HepG2 (cell line): Measurements from ENCODE around the gene CTTNBP2NL. TPM values are rescaled to one million over a fixed set of nuclear protein-coding genes. Genes with fewer than 3 reads are reported as not detected.

Source experiments
- ATAC-seq: fragments of 200-7000 bp; cut with Tn5 transposase; 3 replicates; pipeline ENCODE4 v1.9.1; 2020; ENCODE audit warnings: mild to moderate bottlenecking, moderate library complexity
- BruUV-seq: library from RNA; stranded (reverse); fragments of 400-500 nt; replicated peaks from 2 replicates; lab custom pipeline; 2021; lab: Mats Ljungman, UMichigan
- CTCF ChIA-PET: fragments of 300-600 bp; formaldehyde crosslinking; extraction: SDS; loops from one replicate; lab custom pipeline; 2021; ENCODE audit warnings: low total read pairs, inconsistent platforms, low intra/inter-chr PET ratio; lab: Yijun Ruan, JAX
- POLR2A ChIA-PET: fragments of 350-600 bp; sonication (Branson Sonifier 250); formaldehyde crosslinking; loops from one replicate; lab custom pipeline; 2020; ENCODE audit warnings: antibody characterized with exemption, inconsistent platforms; lab: Yijun Ruan, JAX
- DNase-seq: peaks from one replicate; pipeline ENCODE4 v3.0.0-alpha.2; 2015; ENCODE audit warnings: low spot score
- FAIRE-seq: peaks from 3 replicates; lab custom pipeline; 2011; peaks lifted over from hg19 to GRCh38; lab: Jason Lieb, UNC
- H2AFZ ChIP-seq: one replicate; pipeline ENCODE4 v1.6.1; 2011; ENCODE audit warnings: low read length, inconsistent platforms
- H3K27ac ChIP-seq: fragments of 300-600 bp; 3 replicates; pipeline ENCODE4 v1.8.0; 2011; ENCODE audit warnings: mixed run types, mild to moderate bottlenecking, mixed read lengths, low read length, inconsistent platforms; ENCODE audit not compliant: insufficient read depth; ENCODE audit errors: extremely low read length
- H3K27me3 ChIP-seq, 2 experiments: fragments of 200-600 bp in 1 of 2; 2 replicates in 1 of 2; 3 replicates in 1 of 2; pipeline versions ENCODE4 v1.6.0 to v1.8.0; 2011; ENCODE audit warnings: low read length in 2 of 2, mild to moderate bottlenecking in 2 of 2, moderate library complexity in 2 of 2, inconsistent platforms in 1 of 2; ENCODE audit not compliant: insufficient read depth in 2 of 2, control insufficient read depth in 1 of 2
- H3K36me3 ChIP-seq, 2 experiments: fragments of 200-600 bp in 1 of 2; replicated peaks in 1 of 2; 2 replicates in 1 of 2; 3 replicates in 1 of 2; pipeline versions ENCODE4 v1.5.1 to v1.8.0; 2011; ENCODE audit warnings: low read length in 2 of 2, inconsistent platforms in 1 of 2; ENCODE audit not compliant: insufficient read depth in 2 of 2, control insufficient read depth in 1 of 2
- H3K4me1 ChIP-seq: 2 replicates; pipeline ENCODE4 v1.5.1; 2012; ENCODE audit warnings: low read length, inconsistent platforms; ENCODE audit not compliant: insufficient read depth
- H3K4me2 ChIP-seq: 2 replicates; pipeline ENCODE4 v1.6.0; 2011; ENCODE audit warnings: low read depth, low read length, inconsistent platforms
- H3K4me3 ChIP-seq, 3 experiments: fragments of 200-600 bp in 1 of 3; sonication (generic), shearing (Covaris generic) in 1 of 3; replicated peaks in 1 of 3; 2 replicates each; pipeline ENCODE4 v1.5.1; 2011 to 2016; ENCODE audit warnings: low read length in 3 of 3, inconsistent platforms in 2 of 3, low read depth in 2 of 3, mild to moderate bottlenecking in 2 of 3, control low read depth in 1 of 3, mixed read lengths in 1 of 3; ENCODE audit not compliant: insufficient read depth in 1 of 3
- H3K79me2 ChIP-seq: one replicate; pipeline ENCODE4 v1.6.1; 2011; ENCODE audit warnings: low read length, inconsistent platforms; ENCODE audit not compliant: insufficient read depth
- H3K9ac ChIP-seq: 2 replicates; pipeline ENCODE4 v1.6.0; 2011; ENCODE audit warnings: mild to moderate bottlenecking, low read depth, low read length, inconsistent platforms; ENCODE audit not compliant: insufficient read depth
- H3K9me3 ChIP-seq: 2 replicates; pipeline ENCODE4 v1.5.1; 2012; ENCODE audit warnings: mild to moderate bottlenecking, low read length
- H4K20me1 ChIP-seq: 2 replicates; pipeline ENCODE4 v1.6.0; 2011; ENCODE audit warnings: inconsistent platforms, mild to moderate bottlenecking, low read length, moderate library complexity; ENCODE audit not compliant: insufficient read depth
- GPBP1L1 ChIP-seq: sonication (generic); formaldehyde crosslinking; IDR thresholded peaks from 2 replicates; pipeline ENCODE4 v1.5.0; 2020; ENCODE audit warnings: mild to moderate bottlenecking, missing genetic modification reagents
- HDAC1 ChIP-seq: sonication (generic); formaldehyde crosslinking; IDR thresholded peaks from 2 replicates; pipeline ENCODE4 v1.5.1; 2020; ENCODE audit warnings: mild to moderate bottlenecking, missing genetic modification reagents
- KLF11 ChIP-seq: IDR thresholded peaks from 2 replicates; pipeline ENCODE4 v1.6.1; 2016; ENCODE audit warnings: missing compliant biosample characterization
- POLR2AphosphoS5 ChIP-seq: IDR thresholded peaks from 2 replicates; pipeline ENCODE4 v1.6.1; 2012; ENCODE audit warnings: low read depth, low read length
- RAD51 ChIP-seq: fragments of 450-650 bp; IDR thresholded peaks from 2 replicates; pipeline ENCODE4 v1.6.1; 2016; ENCODE audit warnings: borderline replicate concordance
- SRSF4 ChIP-seq: fragments of 200-400 bp; formaldehyde crosslinking; IDR thresholded peaks from one replicate; pipeline ENCODE4 v1.6.1; 2018; ENCODE audit warnings: mild to moderate bottlenecking, low read depth, low read length, moderate library complexity; ENCODE audit not compliant: poor library complexity, severe bottlenecking
- YY1 ChIP-seq: IDR thresholded peaks from 2 replicates; pipeline ENCODE4 v1.6.1; 2011; ENCODE audit warnings: low read length, low read depth, moderate library complexity, mild to moderate bottlenecking; ENCODE audit not compliant: insufficient read depth, insufficient replicate concordance
- ZNF3 ChIP-seq: IDR thresholded peaks from 2 replicates; pipeline ENCODE4 v1.7.0; 2017; ENCODE audit warnings: inconsistent platforms
- ZNF33A ChIP-seq: sonication (generic); formaldehyde crosslinking; IDR thresholded peaks from 2 replicates; pipeline ENCODE4 v1.5.1; 2020; ENCODE audit warnings: missing genetic modification reagents, mild to moderate bottlenecking, moderate library complexity, borderline replicate concordance
- ZSCAN20 ChIP-seq: sonication (generic); formaldehyde crosslinking; IDR thresholded peaks from 2 replicates; pipeline ENCODE4 v1.4.0; 2020; ENCODE audit warnings: missing genetic modification reagents, mild to moderate bottlenecking, borderline replicate concordance
- WGBS: methylation state at CpG from one replicate; pipeline ENCODE4 v1.1.6; 2017; ENCODE audit warnings: low lambda C conversion rate; 5-methylcytosine and 5-hydroxymethylcytosine counted together
- in situ Hi-C: cut with HindIII; loops from 2 replicates; pipeline ENCODE4 v1.10.0; 2017; ENCODE audit warnings: low pct_unique_long_range_greater_than_20kb; ENCODE audit not compliant: extremely low pct_ligation_motif_present
- intact Hi-C: fragments of 100-400 bp; cut with micrococcal nuclease; formaldehyde crosslinking; loops from one replicate; pipeline ENCODE4 v1.10.0; 2022; ENCODE audit not compliant: unreplicated experiment
- polyA plus RNA-seq, 8 experiments: library from polyadenylated mRNA; depleted of rRNA in 3 of 8; stranded (reverse) in 7 of 8; unstranded in 1 of 8; fragments of >200 nt; fragmentation: Illumina TruSeq in 4 of 8; extraction: Trizol in 4 of 8; gene quantifications; 2 replicates each; pipeline versions ENCODE4 v1.2.1 to v1.2.3, GENCODE V29; 2011 to 2016; ENCODE audit warnings: low read depth in 4 of 8, missing spikeins in 1 of 8, mixed read lengths in 1 of 8; ENCODE audit not compliant: insufficient read depth in 1 of 8
- total RNA-seq, 5 experiments: library from RNA; depleted of rRNA; stranded (reverse); fragments of >200 nt; fragmentation: Illumina TruSeq; extraction: Trizol; gene quantifications; 2 replicates each; pipeline ENCODE4 v1.2.3, GENCODE V29; 2016; ENCODE audit warnings: low read depth in 1 of 5
- TF ChIP-seq, protein P1 (sequence below): sonication (generic); formaldehyde crosslinking; IDR thresholded peaks from 2 replicates; pipeline ENCODE4 v1.9.0; 2021; ENCODE audit warnings: missing genetic modification reagents, borderline replicate concordance
- TF ChIP-seq, protein P2 (sequence below): sonication (generic); formaldehyde crosslinking; IDR thresholded peaks from 2 replicates; pipeline ENCODE4 v1.8.1; 2023; ENCODE audit warnings: mild to moderate bottlenecking, moderate library complexity, missing genetic modification reagents
- TF ChIP-seq, protein P3 (sequence below): sonication (generic); formaldehyde crosslinking; IDR thresholded peaks from 2 replicates; pipeline ENCODE4 v1.4.0; 2020; ENCODE audit warnings: low read depth, mild to moderate bottlenecking, missing genetic modification reagents

The CTTNBP2NL gene
- total and polyA plus RNA-seq, 2 of the 13 experiments (the other 11 are each of a cell fraction or from before 2014, with no cell fraction given) = 2.1 to 4.1 TPM

DNA sequence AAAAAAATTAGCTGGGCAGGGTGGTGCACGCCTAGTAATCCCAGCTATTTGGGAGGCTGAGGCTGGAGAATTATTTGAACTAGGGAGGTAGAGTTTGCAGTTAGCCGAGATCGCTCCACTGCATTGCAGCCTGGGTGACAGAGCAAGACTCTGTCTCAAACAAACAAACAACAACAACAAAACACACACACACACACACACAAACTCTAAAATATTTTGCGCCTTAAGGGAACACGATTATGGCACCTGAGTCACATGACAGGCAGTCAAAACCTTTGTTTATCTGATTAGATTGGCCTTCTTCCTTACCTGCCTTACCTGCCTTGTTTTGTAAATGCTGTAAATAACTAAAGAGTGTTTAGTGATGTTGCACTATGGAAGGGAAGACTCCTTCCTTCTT, 92.1 kb downstream of the CTTNBP2NL start:
- no peak for ATAC-seq
- BruUV-seq = no TSS peak

DNA sequence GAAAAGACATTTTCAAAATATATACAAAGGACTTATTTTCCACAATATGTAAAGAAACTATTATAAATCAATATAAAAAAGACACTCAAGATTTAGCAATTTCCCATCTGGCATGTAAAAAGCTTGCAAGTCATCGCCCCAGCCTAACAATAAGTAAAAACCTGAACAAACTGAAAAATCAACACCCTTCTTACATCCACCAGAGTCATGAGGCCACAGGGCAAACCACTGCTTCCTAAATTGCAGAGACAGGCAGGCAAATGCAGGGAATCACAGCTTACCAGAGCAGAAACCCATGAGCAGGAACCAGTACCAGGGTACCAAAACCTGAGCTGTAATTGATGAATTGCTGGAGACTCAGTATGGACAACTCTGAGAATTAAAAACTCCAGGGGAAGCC, 96.1 kb downstream of the CTTNBP2NL start:
- 61% methylated on average over 1 of the region's 1 CpG for WGBS
- Histone ChIP-seq H3K9me3 (no peaks in the 10 kb centered on the region), H3K79me2 (no peaks in the 10 kb centered on the region), H3K4me1 (peaks cover 10% of the 10 kb centered on the region), H3K4me2 (no peak overlapping the region), H3K27ac (no peak overlapping the region), H3K36me3 (no peaks in the 10 kb centered on the region), H3K27me3 (no peaks in the 10 kb centered on the region), H3K4me3 (no peak overlapping the region), H2AFZ (no peak overlapping the region), H3K9ac (no peak overlapping the region), H4K20me1 (no peaks in the 10 kb centered on the region)
- no peak for DNase-seq
- no TSS peak for BruUV-seq
- ChIA-PET POLR2A (no interaction called here), CTCF (no interaction called here)
- ATAC-seq = no peak
- no peak for FAIRE-seq
- in situ Hi-C loops = no loop called here
- intact Hi-C loops = no loop called here
- TF ChIP-seq, protein P1, sequence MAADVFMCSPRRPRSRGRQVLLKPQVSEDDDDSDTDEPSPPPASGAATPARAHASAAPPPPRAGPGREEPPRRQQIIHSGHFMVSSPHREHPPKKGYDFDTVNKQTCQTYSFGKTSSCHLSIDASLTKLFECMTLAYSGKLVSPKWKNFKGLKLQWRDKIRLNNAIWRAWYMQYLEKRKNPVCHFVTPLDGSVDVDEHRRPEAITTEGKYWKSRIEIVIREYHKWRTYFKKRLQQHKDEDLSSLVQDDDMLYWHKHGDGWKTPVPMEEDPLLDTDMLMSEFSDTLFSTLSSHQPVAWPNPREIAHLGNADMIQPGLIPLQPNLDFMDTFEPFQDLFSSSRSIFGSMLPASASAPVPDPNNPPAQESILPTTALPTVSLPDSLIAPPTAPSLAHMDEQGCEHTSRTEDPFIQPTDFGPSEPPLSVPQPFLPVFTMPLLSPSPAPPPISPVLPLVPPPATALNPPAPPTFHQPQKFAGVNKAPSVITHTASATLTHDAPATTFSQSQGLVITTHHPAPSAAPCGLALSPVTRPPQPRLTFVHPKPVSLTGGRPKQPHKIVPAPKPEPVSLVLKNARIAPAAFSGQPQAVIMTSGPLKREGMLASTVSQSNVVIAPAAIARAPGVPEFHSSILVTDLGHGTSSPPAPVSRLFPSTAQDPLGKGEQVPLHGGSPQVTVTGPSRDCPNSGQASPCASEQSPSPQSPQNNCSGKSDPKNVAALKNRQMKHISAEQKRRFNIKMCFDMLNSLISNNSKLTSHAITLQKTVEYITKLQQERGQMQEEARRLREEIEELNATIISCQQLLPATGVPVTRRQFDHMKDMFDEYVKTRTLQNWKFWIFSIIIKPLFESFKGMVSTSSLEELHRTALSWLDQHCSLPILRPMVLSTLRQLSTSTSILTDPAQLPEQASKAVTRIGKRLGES (CRISPR knock-in tag) = no peak
- TF ChIP-seq YY1 (no peak), ZNF3 (CRISPR knock-in tag) (no peak), KLF11 (CRISPR knock-in tag) (no peak), SRSF4 (no peak)
- TF ChIP-seq, protein P2, sequence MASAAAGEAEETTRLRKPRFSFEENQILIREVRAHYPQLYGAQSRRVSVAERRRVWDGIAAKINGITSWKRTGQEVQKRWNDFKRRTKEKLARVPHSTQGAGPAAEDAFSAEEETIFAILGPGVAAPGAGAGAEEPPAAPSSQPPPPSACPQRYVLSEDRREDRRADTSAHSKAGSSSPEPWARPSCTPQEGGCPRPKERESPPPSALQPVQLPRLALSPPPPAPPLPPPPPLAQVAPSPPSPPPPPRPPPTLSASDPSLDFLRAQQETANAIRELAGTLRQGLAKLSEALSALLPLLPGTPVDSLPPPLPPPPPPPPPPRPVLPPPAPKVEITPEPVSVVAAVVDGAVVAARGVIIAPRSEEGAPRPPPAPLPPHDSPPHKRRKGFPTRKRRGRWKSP = no peak

More for the DNA sequence above, 92.1 kb downstream of the CTTNBP2NL start:
- FAIRE-seq (no peak), DNase-seq (no peak)
- TF ChIP-seq RAD51 = no peak
- no peak for TF ChIP-seq HDAC1 (CRISPR knock-in tag)
- no peak for TF ChIP-seq ZSCAN20
- TF ChIP-seq ZNF33A = no peak
- TF ChIP-seq GPBP1L1 (CRISPR knock-in tag) = no peak
- TF ChIP-seq, protein P3, sequence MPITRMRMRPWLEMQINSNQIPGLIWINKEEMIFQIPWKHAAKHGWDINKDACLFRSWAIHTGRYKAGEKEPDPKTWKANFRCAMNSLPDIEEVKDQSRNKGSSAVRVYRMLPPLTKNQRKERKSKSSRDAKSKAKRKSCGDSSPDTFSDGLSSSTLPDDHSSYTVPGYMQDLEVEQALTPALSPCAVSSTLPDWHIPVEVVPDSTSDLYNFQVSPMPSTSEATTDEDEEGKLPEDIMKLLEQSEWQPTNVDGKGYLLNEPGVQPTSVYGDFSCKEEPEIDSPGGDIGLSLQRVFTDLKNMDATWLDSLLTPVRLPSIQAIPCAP (CRISPR knock-in tag) = no peak
- TF ChIP-seq POLR2AphosphoS5 = no peak
- Histone ChIP-seq H3K79me2 (no peaks in the 10 kb centered on the region), H4K20me1 (no peaks in the 10 kb centered on the region), H3K9ac (no peak overlapping the region), H3K36me3 (no peaks in the 10 kb centered on the region), H3K27me3 (no peaks in the 10 kb centered on the region), H3K27ac (no peak overlapping the region), H3K4me1 (peaks cover 10% of the 10 kb centered on the region), H3K4me3 (no peak overlapping the region), H3K9me3 (no peaks in the 10 kb centered on the region), H3K4me2 (no peak overlapping the region), H2AFZ (no peak overlapping the region)
- intact Hi-C loops (no loop called here), in situ Hi-C loops (no loop called here)
- CTCF ChIA-PET = no interaction called here
- POLR2A ChIA-PET = no interaction called here
- WGBS = 94% methylated on average over 5 of the region's 5 CpGs
